Neural crest cell (in vitro differentiated cells): Measurements from ENCODE around the gene VSTM1. TPM values are rescaled to one million over a fixed set of nuclear protein-coding genes. Genes with fewer than 3 reads are reported as not detected.

ENCODE experiments used
- DNase-seq: peaks from one replicate; pipeline ENCODE4 v3.0.0; 2021; ENCODE audit warnings: low read depth, mixed read lengths, low spot score
- H3K27ac Mint-ChIP-seq: one replicate; pipeline ENCODE4 v1.8.0; 2021; ENCODE audit warnings: mild to moderate bottlenecking, mixed read lengths; ENCODE audit not compliant: unreplicated experiment
- H3K27me3 Mint-ChIP-seq: 2 replicates; pipeline ENCODE4 v1.8.0; 2021; ENCODE audit warnings: low read depth, mild to moderate bottlenecking, mixed read lengths
- H3K36me3 Mint-ChIP-seq: 2 replicates; pipeline ENCODE4 v1.8.0; 2021; ENCODE audit warnings: low read depth, mild to moderate bottlenecking, mixed read lengths
- H3K4me1 Mint-ChIP-seq: 2 replicates; pipeline ENCODE4 v1.8.0; 2021; ENCODE audit warnings: mixed read lengths
- H3K4me3 Mint-ChIP-seq: one replicate; pipeline ENCODE4 v1.8.0; 2021; ENCODE audit warnings: mild to moderate bottlenecking, mixed read lengths
- H3K9me3 Mint-ChIP-seq: 2 replicates; pipeline ENCODE4 v1.8.0; 2021; ENCODE audit warnings: mixed read lengths
- total RNA-seq: library from RNA; stranded (reverse); gene quantifications from 2 replicates; pipeline ENCODE4 v1.2.1, GENCODE V29; 2021
- TF ChIP-seq, protein P1 (sequence below): fragments of 200-600 bp; sonication (generic); conservative IDR thresholded peaks from 2 replicates; pipeline ENCODE4 v1.5.0; 2021; ENCODE audit warnings: antibody characterized with exemption, mild to moderate bottlenecking

VSTM1 gene
- total RNA-seq, 1 donor from 2014 or later, result not detected

DNA sequence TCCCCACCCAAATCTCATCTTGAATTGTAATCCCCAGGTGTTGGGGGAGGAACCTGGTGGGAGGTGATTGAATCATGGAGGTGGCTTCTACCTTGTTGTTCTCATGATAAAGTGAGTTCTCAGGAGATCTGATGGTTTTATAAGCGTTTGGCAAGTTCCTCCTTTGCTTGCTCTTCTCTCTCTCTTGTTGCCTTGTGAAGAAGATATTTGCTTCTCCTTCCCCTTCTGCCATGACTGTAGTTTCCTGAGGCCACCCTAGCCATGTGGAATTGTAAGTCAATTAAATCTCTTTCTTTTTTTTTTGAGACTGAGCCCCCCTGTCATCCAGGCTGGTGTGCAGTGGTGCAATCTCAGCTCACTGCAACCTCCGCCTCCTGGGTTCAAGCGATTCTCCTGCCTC is 34.4 kb downstream of the VSTM1 start:
- H3K4me1 Mint-ChIP-seq, result peaks cover 3% of the 10 kb centered on the region
- no peaks in the 10 kb centered on the region for H3K9me3 Mint-ChIP-seq
- no peak overlapping the region for H3K4me3 Mint-ChIP-seq
- no peak for DNase-seq
- H3K27me3 Mint-ChIP-seq, result peaks cover 23% of the 10 kb centered on the region
- no peaks in the 10 kb centered on the region for H3K36me3 Mint-ChIP-seq
- no peak overlapping the region for H3K27ac Mint-ChIP-seq
- TF ChIP-seq, protein P1, sequence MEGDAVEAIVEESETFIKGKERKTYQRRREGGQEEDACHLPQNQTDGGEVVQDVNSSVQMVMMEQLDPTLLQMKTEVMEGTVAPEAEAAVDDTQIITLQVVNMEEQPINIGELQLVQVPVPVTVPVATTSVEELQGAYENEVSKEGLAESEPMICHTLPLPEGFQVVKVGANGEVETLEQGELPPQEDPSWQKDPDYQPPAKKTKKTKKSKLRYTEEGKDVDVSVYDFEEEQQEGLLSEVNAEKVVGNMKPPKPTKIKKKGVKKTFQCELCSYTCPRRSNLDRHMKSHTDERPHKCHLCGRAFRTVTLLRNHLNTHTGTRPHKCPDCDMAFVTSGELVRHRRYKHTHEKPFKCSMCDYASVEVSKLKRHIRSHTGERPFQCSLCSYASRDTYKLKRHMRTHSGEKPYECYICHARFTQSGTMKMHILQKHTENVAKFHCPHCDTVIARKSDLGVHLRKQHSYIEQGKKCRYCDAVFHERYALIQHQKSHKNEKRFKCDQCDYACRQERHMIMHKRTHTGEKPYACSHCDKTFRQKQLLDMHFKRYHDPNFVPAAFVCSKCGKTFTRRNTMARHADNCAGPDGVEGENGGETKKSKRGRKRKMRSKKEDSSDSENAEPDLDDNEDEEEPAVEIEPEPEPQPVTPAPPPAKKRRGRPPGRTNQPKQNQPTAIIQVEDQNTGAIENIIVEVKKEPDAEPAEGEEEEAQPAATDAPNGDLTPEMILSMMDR, result no peak

- no peak overlapping the region for H3K27ac Mint-ChIP-seq
- H3K4me1 Mint-ChIP-seq, result peaks cover 3% of the 10 kb centered on the region
- TF ChIP-seq, protein P1, result no peak
- H3K9me3 Mint-ChIP-seq, result no peaks in the 10 kb centered on the region
- DNase-seq, result no peak
- no peaks in the 10 kb centered on the region for H3K36me3 Mint-ChIP-seq
- no peak overlapping the region for H3K4me3 Mint-ChIP-seq
- H3K27me3 Mint-ChIP-seq, result peaks cover 27% of the 10 kb centered on the region
Measured at GRCh38 chr19:54026656-54027055, 37.0 kb downstream of the VSTM1 start.

GRCh38 chr19:54024660-54025059 is 39.0 kb downstream of the VSTM1 start:
- no peak overlapping the region for H3K4me3 Mint-ChIP-seq
- no peak overlapping the region for H3K27ac Mint-ChIP-seq
- no peak for DNase-seq

DNA sequence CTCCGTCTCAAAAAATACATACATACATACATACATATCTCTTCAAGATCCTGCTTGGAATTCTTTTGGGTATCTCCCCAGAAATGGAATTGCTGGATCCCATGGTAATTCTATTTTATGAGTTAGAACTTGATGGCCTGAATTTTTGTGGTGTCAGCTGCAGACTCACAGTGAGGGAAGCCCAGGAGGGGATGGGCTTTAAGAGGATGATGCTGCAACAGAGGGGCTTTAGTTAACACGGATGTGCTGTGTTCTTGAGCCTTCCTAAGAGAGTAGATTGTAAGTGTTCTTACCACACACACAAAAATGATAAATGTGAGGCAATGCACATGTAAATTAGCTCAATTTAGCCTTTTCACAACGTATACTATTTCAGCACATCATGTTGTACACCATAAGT is 40.5 kb downstream of the VSTM1 start:
- Mint-ChIP-seq H3K4me1 (no peaks in the 10 kb centered on the region), H3K9me3 (no peaks in the 10 kb centered on the region), H3K27ac (no peak overlapping the region), H3K4me3 (no peak overlapping the region), H3K36me3 (no peaks in the 10 kb centered on the region), H3K27me3 (peaks cover 8% of the 10 kb centered on the region)
- TF ChIP-seq, protein P1, result no peak
- no peak for DNase-seq

More at GRCh38 chr19:54024660-54025059, 39.0 kb downstream of the VSTM1 start:
- H3K27me3 Mint-ChIP-seq, result peaks cover 15% of the 10 kb centered on the region
- no peaks in the 10 kb centered on the region for H3K9me3 Mint-ChIP-seq
- TF ChIP-seq, protein P1, result no peak
- no peaks in the 10 kb centered on the region for H3K36me3 Mint-ChIP-seq
- no peaks in the 10 kb centered on the region for H3K4me1 Mint-ChIP-seq

- no peak for DNase-seq
- peaks cover 7% of the 10 kb centered on the region for H3K4me1 Mint-ChIP-seq
- no peak overlapping the region for H3K27ac Mint-ChIP-seq
- H3K27me3 Mint-ChIP-seq, result peaks cover 6% of the 10 kb centered on the region
- no peak overlapping the region for H3K4me3 Mint-ChIP-seq
- H3K36me3 Mint-ChIP-seq, result no peaks in the 10 kb centered on the region
- H3K9me3 Mint-ChIP-seq, result no peaks in the 10 kb centered on the region
- TF ChIP-seq, protein P1, result no peak
Measured at GRCh38 chr19:54021932-54022331, 41.8 kb downstream of the VSTM1 start.

DNA sequence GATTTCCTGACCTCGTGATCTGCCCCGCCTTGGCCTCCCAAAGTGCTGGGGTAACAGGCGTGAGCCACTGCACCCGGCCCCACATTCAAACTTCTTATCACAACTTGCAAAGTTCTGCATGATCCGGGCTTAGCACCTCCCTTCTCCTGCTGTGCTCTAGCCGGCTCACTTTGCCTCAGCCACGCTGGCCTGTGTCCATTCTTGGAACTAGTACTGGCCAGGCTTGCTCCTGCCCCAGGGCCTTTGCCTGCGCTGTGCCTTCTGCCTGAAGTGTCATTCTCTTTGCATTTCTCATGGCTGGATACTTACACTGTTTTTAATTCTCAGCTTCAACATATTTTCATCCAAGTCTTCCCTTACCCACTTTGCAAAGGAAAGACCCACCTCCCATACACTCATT is 42.3 kb downstream of the VSTM1 start:
- Mint-ChIP-seq H3K27ac (no peak overlapping the region), H3K27me3 (peaks cover 6% of the 10 kb centered on the region), H3K9me3 (no peaks in the 10 kb centered on the region), H3K36me3 (no peaks in the 10 kb centered on the region), H3K4me3 (no peak overlapping the region), H3K4me1 (peaks cover 10% of the 10 kb centered on the region)
- DNase-seq, result no peak
- TF ChIP-seq, protein P1, result no peak
